GM21576 (cell line): ENCODE measurements around the gene RBM15B.
A peak's percentile ranks its signal among the peaks of the same experiment; 100 is the strongest.
"Not testable (repeated sequence)": the region's sequence is repeated elsewhere in the genome, so short reads cannot be mapped to it uniquely, and the experiment has no call there.

Source experiments
- ATAC-seq: cut with Tn5 transposase; IDR thresholded peaks from one replicate; pipeline ENCODE4 v1.9.1; 2021; ENCODE audit warnings: mild to moderate bottlenecking, moderate library complexity; ENCODE audit not compliant: unreplicated experiment

Gene RBM15B

GRCh38 chr3:51375571-51375970, 15.5 kb upstream of the RBM15B start:
- ATAC-seq = no peak

- no peak for ATAC-seq
These were observed 13.0 kb upstream of the RBM15B start for GRCh38 chr3:51378065-51378464.

- no peak for ATAC-seq
These were observed 12.4 kb upstream of the RBM15B start for GRCh38 chr3:51378726-51379125.

GRCh38 chr3:51379301-51379700, 11.8 kb upstream of the RBM15B start:
- ATAC-seq = no peak

GRCh38 chr3:51379746-51380455, 11.2 kb upstream of the RBM15B start:
- ATAC-seq = no peak

GRCh38 chr3:51380601-51381332, 10.3 kb upstream of the RBM15B start:
- no peak for ATAC-seq

- ATAC-seq = no peak
These were observed 9.8 kb upstream of the RBM15B start for GRCh38 chr3:51381333-51381705.

GRCh38 chr3:51382076-51382745, 8.9 kb upstream of the RBM15B start:
- no peak for ATAC-seq

- ATAC-seq = no peak
These were observed 8.0 kb upstream of the RBM15B start for GRCh38 chr3:51382947-51383578.

- peak; percentile 11 for ATAC-seq
These were observed 6.9 kb upstream of the RBM15B start for GRCh38 chr3:51384055-51384725.

GRCh38 chr3:51384726-51385473, 6.2 kb upstream of the RBM15B start, which contains the start of gene MANF:
TSS of gene MANF (plus strand) at chr3:51385291. CDS start at chr3:51385343, 52 bp downstream.
- ATAC-seq = peak; percentile 94

GRCh38 chr3:51385621-51386091, 5.4 kb upstream of the RBM15B start:
- ATAC-seq = no peak

GRCh38 chr3:51386159-51386851, 4.8 kb upstream of the RBM15B start:
- ATAC-seq = no peak

GRCh38 chr3:51386852-51387229, 4.2 kb upstream of the RBM15B start:
- ATAC-seq = no peak

GRCh38 chr3:51387281-51387680, 3.8 kb upstream of the RBM15B start:
- ATAC-seq = not testable (repeated sequence)

- no peak for ATAC-seq
These were observed 2.6 kb upstream of the RBM15B start for GRCh38 chr3:51388286-51389029.

- ATAC-seq = no peak
These were observed 1.5 kb upstream of the RBM15B start for GRCh38 chr3:51389423-51390183.
